Ovary (tissue), 3 donors: ENCODE data around the gene RPRD1B.

ENCODE experiments used
- CTCF ChIP-seq, 3 donors: fragments of 450-650 bp in 2 of 3; fragments of 200-600 bp in 1 of 3; IDR thresholded peaks; one replicate each; pipeline versions ENCODE4 v1.5.1 to v1.8.0; 2016 to 2022; ENCODE audit warnings: antibody characterized with exemption in 3 of 3, mild to moderate bottlenecking in 1 of 3
- EP300 ChIP-seq: sonication (generic); formaldehyde crosslinking; IDR thresholded peaks from one replicate; pipeline ENCODE4 v1.6.1; 2017; ENCODE audit warnings: antibody characterized with exemption
- POLR2A ChIP-seq: fragments of 450-650 bp; IDR thresholded peaks from one replicate; pipeline ENCODE4 v1.6.1; 2017; ENCODE audit warnings: antibody characterized with exemption, mild to moderate bottlenecking, moderate library complexity
- donor health status: DM: no; HTN: no; CAD: no.

GRCh38 chr20:38021087-38021772 is 12.3 kb upstream of the RPRD1B start:
- no peak for TF ChIP-seq CTCF (IDR thresholded peaks at IDR 0.05)
- TF ChIP-seq POLR2A, result no peak
- TF ChIP-seq EP300, result no peak
